Tibial nerve (tissue), 4 donors: ENCODE data around the gene RCAN1.

Source experiments
- EP300 ChIP-seq, 2 donors: sonication (generic); formaldehyde crosslinking; IDR thresholded peaks; one replicate each; pipeline ENCODE4 v1.6.1; 2017; ENCODE audit warnings: antibody characterized with exemption in 2 of 2, mild to moderate bottlenecking in 1 of 2
- POLR2A ChIP-seq, 2 donors: fragments of 450-650 bp; IDR thresholded peaks; one replicate each; pipeline ENCODE4 v1.6.1; 2017; ENCODE audit warnings: antibody characterized with exemption in 2 of 2, mild to moderate bottlenecking in 2 of 2, moderate library complexity in 2 of 2
- TF ChIP-seq, protein P1 (sequence below), 5 experiments: fragments of 200-600 bp in 3 of 5; fragments of 450-650 bp in 2 of 5; sonication (generic) in 3 of 5; IDR thresholded peaks; one replicate each; pipeline ENCODE4 v1.5.1; 2016 to 2019; ENCODE audit warnings: antibody characterized with exemption in 5 of 5, mild to moderate bottlenecking in 3 of 5, moderate library complexity in 2 of 5

DNA sequence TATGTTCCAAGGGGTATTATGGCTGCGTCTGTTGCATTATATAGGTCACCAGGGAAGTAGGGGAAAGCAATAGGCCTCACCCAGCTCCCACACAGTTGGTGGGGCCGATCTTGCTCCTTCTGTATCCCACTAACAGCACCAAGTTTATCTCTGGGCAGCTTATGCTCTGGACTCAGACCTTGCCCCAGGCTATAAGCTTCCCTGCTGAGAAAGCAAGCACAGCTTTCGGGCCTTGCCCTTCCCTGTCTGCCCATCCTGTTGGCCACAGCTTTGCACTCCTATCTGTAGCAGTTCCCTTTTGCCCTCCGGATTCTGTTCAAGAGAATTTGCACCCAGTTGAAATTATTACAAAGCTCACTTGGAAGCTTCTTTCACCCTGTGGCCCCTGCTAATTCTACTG is 115.8 kb downstream of the RCAN1 start:
- TF ChIP-seq, protein P1, sequence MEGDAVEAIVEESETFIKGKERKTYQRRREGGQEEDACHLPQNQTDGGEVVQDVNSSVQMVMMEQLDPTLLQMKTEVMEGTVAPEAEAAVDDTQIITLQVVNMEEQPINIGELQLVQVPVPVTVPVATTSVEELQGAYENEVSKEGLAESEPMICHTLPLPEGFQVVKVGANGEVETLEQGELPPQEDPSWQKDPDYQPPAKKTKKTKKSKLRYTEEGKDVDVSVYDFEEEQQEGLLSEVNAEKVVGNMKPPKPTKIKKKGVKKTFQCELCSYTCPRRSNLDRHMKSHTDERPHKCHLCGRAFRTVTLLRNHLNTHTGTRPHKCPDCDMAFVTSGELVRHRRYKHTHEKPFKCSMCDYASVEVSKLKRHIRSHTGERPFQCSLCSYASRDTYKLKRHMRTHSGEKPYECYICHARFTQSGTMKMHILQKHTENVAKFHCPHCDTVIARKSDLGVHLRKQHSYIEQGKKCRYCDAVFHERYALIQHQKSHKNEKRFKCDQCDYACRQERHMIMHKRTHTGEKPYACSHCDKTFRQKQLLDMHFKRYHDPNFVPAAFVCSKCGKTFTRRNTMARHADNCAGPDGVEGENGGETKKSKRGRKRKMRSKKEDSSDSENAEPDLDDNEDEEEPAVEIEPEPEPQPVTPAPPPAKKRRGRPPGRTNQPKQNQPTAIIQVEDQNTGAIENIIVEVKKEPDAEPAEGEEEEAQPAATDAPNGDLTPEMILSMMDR (IDR thresholded peaks at IDR 0.05) = no peak
- TF ChIP-seq POLR2A (IDR thresholded peaks at IDR 0.05) (no peak), EP300 (IDR thresholded peaks at IDR 0.05) (no peak)
